CD4-positive, CD25-positive, alpha-beta regulatory T cell (primary cell): ENCODE data around the gene ZNF438. TPM values are rescaled to one million over a fixed set of nuclear protein-coding genes. Genes with fewer than 3 reads are reported as not detected.
A peak's percentile ranks its signal among the peaks of the same experiment; 100 is the strongest.
"Not testable (repeated sequence)": the region's sequence is repeated elsewhere in the genome, so short reads cannot be mapped to it uniquely, and the experiment has no call there.

Experiments used
- ATAC-seq, 2 donors: fragments of 150-1000 bp; cut with Tn5 transposase; one replicate each; pipeline ENCODE4 v1.10.0; 2021; ENCODE audit warnings: low read depth in 2 of 2, moderate number of reproducible peaks in 2 of 2, moderate library complexity in 1 of 2
- DNase-seq, 3 donors: peaks; one replicate each; pipeline versions ENCODE4 v3.0.0 to v3.0.0-alpha.2; 2012 to 2022; ENCODE audit warnings: mixed read lengths in 1 of 3
- H3K27ac ChIP-seq: one replicate; pipeline ENCODE4 v1.7.0; 2013; ENCODE audit warnings: mild to moderate bottlenecking, low read length; ENCODE audit not compliant: insufficient read depth, poor library complexity, severe bottlenecking
- H3K27me3 ChIP-seq: one replicate; pipeline ENCODE4 v1.7.0; 2013; ENCODE audit warnings: low read length; ENCODE audit not compliant: control insufficient read depth, insufficient read depth
- H3K36me3 ChIP-seq: one replicate; pipeline ENCODE4 v1.7.0; 2013; ENCODE audit warnings: mild to moderate bottlenecking, low read length, moderate library complexity; ENCODE audit not compliant: control insufficient read depth, insufficient read depth
- H3K4me1 ChIP-seq: 2 replicates; pipeline ENCODE4 v1.7.0; 2013; ENCODE audit warnings: mild to moderate bottlenecking, low read length; ENCODE audit not compliant: insufficient read depth, control insufficient read depth, poor library complexity, severe bottlenecking
- H3K4me3 ChIP-seq: one replicate; pipeline ENCODE4 v1.7.0; 2013; ENCODE audit warnings: low read depth, mild to moderate bottlenecking, low read length, moderate library complexity
- H3K9me3 ChIP-seq, 2 experiments: 1 replicate in 1 of 2; 2 replicates in 1 of 2; pipeline ENCODE4 v1.7.0; 2013; ENCODE audit warnings: low read length in 2 of 2, mild to moderate bottlenecking in 1 of 2, moderate library complexity in 1 of 2; ENCODE audit not compliant: control insufficient read depth in 2 of 2
- H3K27ac Mint-ChIP-seq, 3 donors: one replicate each; pipeline ENCODE4 v1.8.0; 2020 to 2022; ENCODE audit warnings: mild to moderate bottlenecking in 3 of 3, mixed read lengths in 3 of 3, moderate library complexity in 2 of 3
- H3K27me3 Mint-ChIP-seq: one replicate; pipeline ENCODE4 v1.8.0; 2022; ENCODE audit warnings: mild to moderate bottlenecking, mixed read lengths
- H3K36me3 Mint-ChIP-seq: one replicate; pipeline ENCODE4 v1.8.0; 2020; ENCODE audit warnings: mixed read lengths
- H3K4me1 Mint-ChIP-seq, 4 donors: one replicate each; pipeline ENCODE4 v1.8.0; 2020 to 2022; ENCODE audit warnings: mixed read lengths in 4 of 4, mild to moderate bottlenecking in 1 of 4
- H3K4me3 Mint-ChIP-seq, 4 donors: one replicate each; pipeline ENCODE4 v1.8.0; 2020 to 2022; ENCODE audit warnings: mild to moderate bottlenecking in 4 of 4, mixed read lengths in 4 of 4, moderate library complexity in 3 of 4
- H3K9me3 Mint-ChIP-seq, 7 donors: one replicate each; pipeline ENCODE4 v1.8.0; 2020 to 2022; ENCODE audit warnings: mixed read lengths in 7 of 7, mild to moderate bottlenecking in 3 of 7, moderate library complexity in 2 of 7
- polyA plus RNA-seq, 4 donors: library from polyadenylated mRNA; unstranded; fragments of 300-500 nt; fragmentation: Illumina TruSeq; gene quantifications; one replicate each; pipeline ENCODE4 v1.2.3, GENCODE V29; 2021
- total RNA-seq: library from RNA; stranded (reverse); gene quantifications from one replicate; pipeline ENCODE4 v1.2.3, GENCODE V29; 2022

Gene ZNF438
- total and polyA plus RNA-seq, 5 donors from 2014 or later, result 1.6 to 5.1 (median 3.4) TPM

DNA sequence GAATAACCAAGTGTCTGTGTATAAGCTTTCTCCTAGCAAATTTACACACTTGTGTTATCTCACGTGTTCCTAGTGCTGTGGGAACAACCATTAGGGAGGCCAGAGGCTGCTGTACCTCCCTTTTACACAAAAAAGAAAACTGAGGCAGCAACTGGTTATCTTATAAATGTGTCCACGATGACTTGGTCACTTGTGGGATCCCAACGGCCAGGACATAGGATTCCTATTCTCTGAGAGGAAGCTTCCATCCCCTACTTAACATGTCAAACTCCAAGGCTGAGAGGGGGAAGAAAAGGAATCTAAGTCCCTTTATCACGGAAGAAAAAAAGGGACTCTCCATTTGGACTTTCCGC is 484 bp downstream of the ZNF438 start:
- peaks cover 0 to 27% (median 12%) of the 10 kb centered on the region in 4 donors for H3K4me1 Mint-ChIP-seq
- Histone ChIP-seq H3K36me3 (no peaks in the 10 kb centered on the region), H3K9me3 (no peaks in the 10 kb centered on the region), H3K4me3 (peak overlapping the region; percentile 74), H3K27me3 (no peaks in the 10 kb centered on the region), H3K4me1 (peaks cover 12% of the 10 kb centered on the region), H3K27ac (peak overlapping the region; percentile 96)
- no peaks in the 10 kb centered on the region for H3K36me3 Mint-ChIP-seq
- peak overlapping the region; percentile 91 to 97 (median 93) for H3K4me3 Mint-ChIP-seq
- ATAC-seq, result no peak
- peaks cover 6% of the 10 kb centered on the region for H3K27me3 Mint-ChIP-seq
- no peak for DNase-seq
- H3K27ac Mint-ChIP-seq, result peak overlapping the region in 2 of 3 donors; percentile 97 to 98
- H3K9me3 Mint-ChIP-seq, result peaks cover 0 to 2% (median 0%) of the 10 kb centered on the region in 7 donors

DNA sequence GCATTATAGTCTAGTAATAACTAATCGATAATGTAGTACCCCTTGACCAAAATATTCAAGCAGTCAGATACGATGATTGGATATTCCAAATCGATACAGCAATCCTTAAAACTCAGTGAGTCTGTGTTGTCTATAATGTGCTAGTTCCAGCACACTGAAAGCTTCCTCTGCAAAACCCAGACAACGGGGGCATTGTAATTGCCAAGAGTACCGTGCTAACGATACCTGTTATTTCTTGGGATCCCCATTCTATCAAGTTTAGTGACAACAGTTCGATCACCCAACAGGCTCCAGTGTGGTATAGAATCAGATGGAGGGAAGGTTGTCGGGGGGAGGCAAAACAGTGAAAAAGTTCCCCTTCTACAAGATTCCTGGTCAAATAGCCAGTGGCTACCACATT is 865 bp downstream of the ZNF438 start:
- Mint-ChIP-seq H3K9me3 (peaks cover 0 to 2% (median 0%) of the 10 kb centered on the region in 7 donors), H3K27ac (peak overlapping the region in 2 of 3 donors; percentile 68 to 97), H3K4me3 (peak overlapping the region; percentile 91 to 97 (median 93)), H3K36me3 (no peaks in the 10 kb centered on the region), H3K27me3 (peaks cover 6% of the 10 kb centered on the region), H3K4me1 (peaks cover 0 to 27% (median 12%) of the 10 kb centered on the region in 4 donors)
- no peaks in the 10 kb centered on the region for H3K9me3 ChIP-seq
- H3K36me3 ChIP-seq, result no peaks in the 10 kb centered on the region
- H3K4me3 ChIP-seq, result peak overlapping the region; percentile 74
- H3K27me3 ChIP-seq, result no peaks in the 10 kb centered on the region
- H3K27ac ChIP-seq, result peak overlapping the region; percentile 96
- ATAC-seq (no peak), DNase-seq (no peak)
- peaks cover 12% of the 10 kb centered on the region for H3K4me1 ChIP-seq

DNA sequence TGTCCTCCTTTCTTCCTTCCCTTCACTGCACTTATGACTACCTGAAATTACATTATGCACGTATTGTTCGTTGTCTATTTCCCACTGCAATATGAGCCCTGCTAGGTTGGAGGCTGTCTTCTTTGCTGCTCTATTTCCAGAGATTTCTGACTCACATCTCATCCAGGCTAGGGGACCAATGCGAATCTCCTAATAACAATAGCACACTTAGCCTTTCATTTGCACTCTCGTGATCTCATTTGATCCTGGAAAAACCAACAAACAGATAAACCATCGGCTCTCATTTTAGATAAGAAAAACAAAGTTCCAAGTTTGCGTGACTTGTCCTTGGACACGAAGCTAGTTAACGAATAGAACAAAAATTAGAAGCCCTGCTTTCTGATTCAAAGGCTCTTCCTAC is 1.4 kb downstream of the ZNF438 start:
- no peaks in the 10 kb centered on the region for H3K36me3 Mint-ChIP-seq
- H3K4me1 Mint-ChIP-seq, result peaks cover 0 to 27% (median 12%) of the 10 kb centered on the region in 4 donors
- H3K4me3 Mint-ChIP-seq, result peak overlapping the region in 2 of 4 donors; percentile 93 to 97
- peaks cover 6% of the 10 kb centered on the region for H3K27me3 Mint-ChIP-seq
- Histone ChIP-seq H3K4me3 (no peak overlapping the region), H3K27ac (no peak overlapping the region), H3K36me3 (no peaks in the 10 kb centered on the region), H3K4me1 (peaks cover 12% of the 10 kb centered on the region), H3K9me3 (no peaks in the 10 kb centered on the region), H3K27me3 (no peaks in the 10 kb centered on the region)
- peak overlapping the region in 2 of 3 donors; percentile 7 to 97 for H3K27ac Mint-ChIP-seq
- DNase-seq, result no peak
- H3K9me3 Mint-ChIP-seq, result peaks cover 0 to 2% (median 0%) of the 10 kb centered on the region in 7 donors
- no peak for ATAC-seq

DNA sequence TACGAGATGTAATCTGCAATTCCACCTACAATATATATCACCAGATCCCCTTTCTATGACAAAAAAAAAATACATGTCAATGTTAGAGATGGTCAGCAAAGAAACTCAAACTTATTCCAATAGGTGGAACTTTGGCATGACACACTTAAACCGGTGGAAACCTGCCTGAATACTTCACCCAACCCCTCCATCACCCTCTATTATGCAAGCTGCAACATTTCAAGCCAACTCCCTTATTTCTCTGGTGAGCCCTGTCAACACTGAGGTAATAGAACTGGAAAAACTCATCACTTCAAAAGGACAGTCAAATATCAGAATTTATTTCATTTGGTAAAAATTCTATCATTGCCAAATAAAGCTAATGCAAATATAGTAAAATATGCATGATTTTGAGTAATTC is 3.6 kb downstream of the ZNF438 start:
- H3K9me3 Mint-ChIP-seq, result peaks cover 0 to 2% (median 0%) of the 10 kb centered on the region in 7 donors

DNA sequence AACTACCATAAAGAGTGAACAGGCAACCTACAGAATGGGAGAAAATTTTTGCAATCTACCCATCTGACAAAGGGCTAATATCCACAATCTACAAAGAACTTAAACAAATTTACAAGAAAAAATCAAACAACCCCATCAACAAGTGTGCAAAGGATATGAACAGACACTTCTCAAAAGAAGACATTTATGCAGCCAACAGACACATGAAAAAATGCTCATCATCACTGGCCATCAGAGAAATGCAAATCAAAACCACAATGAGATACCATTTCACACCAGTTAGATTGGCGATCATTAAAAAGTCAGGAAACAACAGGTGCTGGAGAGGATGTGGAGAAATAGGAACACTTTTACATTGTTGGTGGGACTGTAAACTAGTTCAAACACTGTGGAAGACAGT is 5.4 kb downstream of the ZNF438 start:
- not testable (repeated sequence) for H3K4me1 ChIP-seq, H3K4me3 ChIP-seq, H3K9me3 ChIP-seq, H3K36me3 ChIP-seq, H3K27ac ChIP-seq, ATAC-seq, H3K27me3 Mint-ChIP-seq, H3K36me3 Mint-ChIP-seq, DNase-seq, H3K27ac Mint-ChIP-seq, H3K4me3 Mint-ChIP-seq, H3K27me3 ChIP-seq, H3K9me3 Mint-ChIP-seq
- H3K4me1 Mint-ChIP-seq, result peaks cover 0 to 17% (median 6%) of the 10 kb centered on the region in 4 donors

More for the DNA sequence above, 3.6 kb downstream of the ZNF438 start:
- Histone ChIP-seq H3K36me3 (no peaks in the 10 kb centered on the region), H3K9me3 (no peaks in the 10 kb centered on the region), H3K4me3 (no peak overlapping the region), H3K27me3 (no peaks in the 10 kb centered on the region), H3K27ac (no peak overlapping the region), H3K4me1 (peaks cover 12% of the 10 kb centered on the region)
- ATAC-seq (no peak), DNase-seq (no peak)
- Mint-ChIP-seq H3K27me3 (peaks cover 6% of the 10 kb centered on the region), H3K36me3 (no peaks in the 10 kb centered on the region), H3K4me1 (peaks cover 0 to 27% (median 10%) of the 10 kb centered on the region in 4 donors), H3K4me3 (no peak overlapping the region), H3K27ac (no peak overlapping the region)

GRCh38 chr10:31025142-31025541 is 6.5 kb downstream of the ZNF438 start:
- ATAC-seq (no peak), DNase-seq (no peak)
- Histone ChIP-seq H3K27ac (no peak overlapping the region), H3K4me1 (no peaks in the 10 kb centered on the region), H3K4me3 (no peak overlapping the region), H3K9me3 (no peaks in the 10 kb centered on the region), H3K36me3 (no peaks in the 10 kb centered on the region), H3K27me3 (no peaks in the 10 kb centered on the region)
- H3K4me1 Mint-ChIP-seq, result peaks cover 0 to 7% (median 3%) of the 10 kb centered on the region in 4 donors
- H3K4me3 Mint-ChIP-seq, result no peak overlapping the region
- H3K27ac Mint-ChIP-seq, result no peak overlapping the region
- peaks cover 0 to 2% (median 0%) of the 10 kb centered on the region in 7 donors for H3K9me3 Mint-ChIP-seq
- H3K36me3 Mint-ChIP-seq, result peaks cover 3% of the 10 kb centered on the region
- H3K27me3 Mint-ChIP-seq, result no peaks in the 10 kb centered on the region

DNA sequence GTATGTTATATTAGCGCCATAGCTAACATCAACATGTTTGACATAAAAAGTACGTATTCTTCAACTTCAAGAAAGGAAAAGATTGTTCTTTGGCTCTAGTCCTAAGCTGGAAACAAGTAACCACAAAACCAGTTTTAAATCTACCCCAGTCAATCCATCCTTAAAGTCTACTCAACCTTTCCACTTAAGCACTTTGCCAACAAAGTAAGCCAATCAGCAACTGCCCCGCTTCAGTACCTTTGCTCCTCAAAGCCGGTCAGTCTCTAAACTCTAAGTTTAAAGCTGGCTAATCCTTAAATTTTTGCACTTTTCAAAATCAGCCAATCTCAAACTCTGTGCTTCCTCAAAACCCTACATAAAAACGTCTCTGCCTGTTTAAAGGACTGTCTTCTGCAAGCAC is 8.1 kb downstream of the ZNF438 start:
- no peak overlapping the region for H3K27ac Mint-ChIP-seq
- peaks cover 3% of the 10 kb centered on the region for H3K36me3 Mint-ChIP-seq

GRCh38 chr10:31020209-31020608 is 11.5 kb downstream of the ZNF438 start:
- DNase-seq (no peak), ATAC-seq (no peak)
- H3K27me3 Mint-ChIP-seq, result no peaks in the 10 kb centered on the region
- peaks cover 3% of the 10 kb centered on the region for H3K36me3 Mint-ChIP-seq
- no peak overlapping the region for H3K27ac ChIP-seq
- no peaks in the 10 kb centered on the region for H3K9me3 ChIP-seq
- no peaks in the 10 kb centered on the region for H3K27me3 ChIP-seq
- H3K4me3 Mint-ChIP-seq, result no peak overlapping the region
- peaks cover 0 to 7% (median 0%) of the 10 kb centered on the region in 4 donors for H3K4me1 Mint-ChIP-seq
- no peaks in the 10 kb centered on the region for H3K36me3 ChIP-seq
- no peaks in the 10 kb centered on the region for H3K4me1 ChIP-seq
- H3K27ac Mint-ChIP-seq, result no peak overlapping the region
- H3K4me3 ChIP-seq, result no peak overlapping the region
- H3K9me3 Mint-ChIP-seq, result no peaks in the 10 kb centered on the region

More for the DNA sequence above, 8.1 kb downstream of the ZNF438 start:
- Mint-ChIP-seq H3K27me3 (no peaks in the 10 kb centered on the region), H3K4me3 (no peak overlapping the region), H3K9me3 (no peaks in the 10 kb centered on the region), H3K4me1 (peaks cover 0 to 4% (median 0%) of the 10 kb centered on the region in 4 donors)
- no peak for DNase-seq
- ATAC-seq, result no peak
- no peaks in the 10 kb centered on the region for H3K36me3 ChIP-seq
- H3K9me3 ChIP-seq, result no peaks in the 10 kb centered on the region
- no peak overlapping the region for H3K4me3 ChIP-seq
- no peaks in the 10 kb centered on the region for H3K27me3 ChIP-seq
- no peak overlapping the region for H3K27ac ChIP-seq
- H3K4me1 ChIP-seq, result no peaks in the 10 kb centered on the region
